Type B pancreatic cell (in vitro differentiated cells): ENCODE measurements around the gene SPAM1. TPM values are rescaled to one million over a fixed set of nuclear protein-coding genes. Genes with fewer than 3 reads are reported as not detected.

Experiments
- DNase-seq: peaks from one replicate; pipeline ENCODE4 v3.0.0; 2021; ENCODE audit warnings: mixed read lengths; ENCODE audit not compliant: unreplicated experiment; ENCODE audit errors: extremely low spot score
- H3K27ac Mint-ChIP-seq: 2 replicates; pipeline ENCODE4 v1.8.0; 2021; ENCODE audit warnings: mild to moderate bottlenecking, mixed read lengths
- H3K27me3 Mint-ChIP-seq: 2 replicates; pipeline ENCODE4 v1.8.0; 2021; ENCODE audit warnings: mixed read lengths
- H3K36me3 Mint-ChIP-seq: 2 replicates; pipeline ENCODE4 v1.8.0; 2021; ENCODE audit warnings: mixed read lengths
- H3K4me1 Mint-ChIP-seq: one replicate; pipeline ENCODE4 v1.8.0; 2021; ENCODE audit warnings: mixed read lengths; ENCODE audit not compliant: unreplicated experiment
- H3K4me3 Mint-ChIP-seq: 2 replicates; pipeline ENCODE4 v1.8.0; 2021; ENCODE audit warnings: mild to moderate bottlenecking, mixed read lengths
- H3K9me3 Mint-ChIP-seq: 2 replicates; pipeline ENCODE4 v1.8.0; 2021; ENCODE audit warnings: mixed read lengths
- total RNA-seq: library from RNA; stranded (reverse); gene quantifications from 2 replicates; pipeline ENCODE4 v1.2.1, GENCODE V29; 2021; ENCODE audit warnings: low replicate concordance
- TF ChIP-seq, protein P1 (sequence below): fragments of 200-600 bp; sonication (generic); conservative IDR thresholded peaks from 2 replicates; pipeline ENCODE4 v1.5.0; 2021; ENCODE audit warnings: antibody characterized with exemption, mild to moderate bottlenecking

Gene SPAM1
- total RNA-seq, 1 donor from 2014 or later, result not detected

GRCh38 chr7:123974326-123974908 is 49.4 kb downstream of the SPAM1 start:
- H3K27me3 Mint-ChIP-seq, result no peaks in the 10 kb centered on the region
- no peaks in the 10 kb centered on the region for H3K36me3 Mint-ChIP-seq
- H3K27ac Mint-ChIP-seq, result no peak overlapping the region
- no peak for DNase-seq
- no peaks in the 10 kb centered on the region for H3K4me1 Mint-ChIP-seq
- no peak overlapping the region for H3K4me3 Mint-ChIP-seq
- TF ChIP-seq, protein P1, sequence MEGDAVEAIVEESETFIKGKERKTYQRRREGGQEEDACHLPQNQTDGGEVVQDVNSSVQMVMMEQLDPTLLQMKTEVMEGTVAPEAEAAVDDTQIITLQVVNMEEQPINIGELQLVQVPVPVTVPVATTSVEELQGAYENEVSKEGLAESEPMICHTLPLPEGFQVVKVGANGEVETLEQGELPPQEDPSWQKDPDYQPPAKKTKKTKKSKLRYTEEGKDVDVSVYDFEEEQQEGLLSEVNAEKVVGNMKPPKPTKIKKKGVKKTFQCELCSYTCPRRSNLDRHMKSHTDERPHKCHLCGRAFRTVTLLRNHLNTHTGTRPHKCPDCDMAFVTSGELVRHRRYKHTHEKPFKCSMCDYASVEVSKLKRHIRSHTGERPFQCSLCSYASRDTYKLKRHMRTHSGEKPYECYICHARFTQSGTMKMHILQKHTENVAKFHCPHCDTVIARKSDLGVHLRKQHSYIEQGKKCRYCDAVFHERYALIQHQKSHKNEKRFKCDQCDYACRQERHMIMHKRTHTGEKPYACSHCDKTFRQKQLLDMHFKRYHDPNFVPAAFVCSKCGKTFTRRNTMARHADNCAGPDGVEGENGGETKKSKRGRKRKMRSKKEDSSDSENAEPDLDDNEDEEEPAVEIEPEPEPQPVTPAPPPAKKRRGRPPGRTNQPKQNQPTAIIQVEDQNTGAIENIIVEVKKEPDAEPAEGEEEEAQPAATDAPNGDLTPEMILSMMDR, result no peak
- no peaks in the 10 kb centered on the region for H3K9me3 Mint-ChIP-seq

DNA sequence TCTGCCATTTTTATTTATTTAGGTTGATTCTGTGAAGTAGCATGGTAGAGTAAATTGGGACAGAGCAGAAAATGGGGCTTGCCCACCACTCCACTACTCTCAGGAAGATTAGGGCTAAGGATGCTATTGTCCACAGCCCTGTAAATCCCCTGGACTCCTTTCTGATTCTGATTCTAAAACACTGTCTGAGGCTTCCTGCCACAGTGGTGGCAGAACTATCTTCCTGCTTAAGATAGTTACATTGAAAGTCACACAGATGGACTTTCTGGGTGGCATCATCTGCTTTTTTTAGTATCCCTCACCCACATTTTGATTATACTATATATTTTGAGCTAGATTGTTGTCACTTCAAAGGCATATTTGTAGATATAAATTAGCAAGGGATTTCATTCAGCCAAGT is 50.0 kb downstream of the SPAM1 start:
- TF ChIP-seq, protein P1, result no peak
- DNase-seq, result no peak
- no peak overlapping the region for H3K27ac Mint-ChIP-seq
- no peaks in the 10 kb centered on the region for H3K36me3 Mint-ChIP-seq
- no peaks in the 10 kb centered on the region for H3K4me1 Mint-ChIP-seq
- H3K9me3 Mint-ChIP-seq, result no peaks in the 10 kb centered on the region
- no peaks in the 10 kb centered on the region for H3K27me3 Mint-ChIP-seq
- H3K4me3 Mint-ChIP-seq, result no peak overlapping the region

GRCh38 chr7:123977081-123977480 is 52.0 kb downstream of the SPAM1 start:
- Mint-ChIP-seq H3K27ac (no peak overlapping the region), H3K4me1 (no peaks in the 10 kb centered on the region), H3K36me3 (no peaks in the 10 kb centered on the region), H3K4me3 (no peak overlapping the region), H3K9me3 (peaks cover 2% of the 10 kb centered on the region), H3K27me3 (no peaks in the 10 kb centered on the region)
- DNase-seq, result no peak
- TF ChIP-seq, protein P1, result no peak

DNA sequence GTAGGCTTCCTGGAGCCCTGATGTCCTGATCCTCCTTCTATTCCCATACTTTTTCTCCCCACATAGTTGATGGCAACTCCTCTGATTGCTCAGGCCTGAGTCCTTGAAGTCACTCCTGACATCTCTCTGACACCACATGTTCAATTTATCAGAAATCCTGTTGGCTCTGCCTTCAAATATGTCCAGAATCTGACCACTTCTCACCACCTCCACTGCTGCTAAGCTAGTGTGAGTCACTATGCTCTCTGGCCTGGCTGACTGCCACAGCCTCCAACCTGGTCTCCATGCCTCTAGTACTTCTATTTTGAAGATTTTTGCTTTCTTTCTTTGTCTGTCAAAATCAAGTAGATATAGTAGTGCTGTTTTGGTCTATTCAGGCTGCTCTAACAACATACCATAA is 54.8 kb downstream of the SPAM1 start:
- no peak overlapping the region for H3K27ac Mint-ChIP-seq
- TF ChIP-seq, protein P1, result no peak
- H3K36me3 Mint-ChIP-seq, result no peaks in the 10 kb centered on the region
- no peak for DNase-seq
- no peaks in the 10 kb centered on the region for H3K4me1 Mint-ChIP-seq
- no peak overlapping the region for H3K4me3 Mint-ChIP-seq
- no peaks in the 10 kb centered on the region for H3K27me3 Mint-ChIP-seq
- H3K9me3 Mint-ChIP-seq, result peaks cover 5% of the 10 kb centered on the region

DNA sequence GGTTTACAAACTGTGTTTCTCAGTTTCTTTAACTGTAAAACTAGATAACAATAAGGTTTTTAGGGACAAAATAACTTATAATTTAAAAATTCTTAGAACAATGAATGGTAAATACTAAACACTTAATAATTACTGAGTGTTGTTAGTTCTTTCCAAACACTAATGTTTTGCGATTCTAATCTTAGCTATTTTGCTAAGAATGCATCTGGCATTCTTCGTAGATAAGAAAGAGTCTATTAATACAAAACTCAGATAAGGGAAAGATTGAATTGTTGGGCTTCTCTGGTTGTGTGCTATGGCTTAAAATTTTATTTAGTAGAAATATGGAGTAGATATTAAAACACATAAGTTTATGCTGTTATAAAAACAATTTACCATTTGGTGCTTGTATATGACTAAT is 62.4 kb downstream of the SPAM1 start:
- Mint-ChIP-seq H3K9me3 (no peaks in the 10 kb centered on the region), H3K36me3 (no peaks in the 10 kb centered on the region), H3K4me3 (no peak overlapping the region), H3K27ac (no peak overlapping the region), H3K4me1 (no peaks in the 10 kb centered on the region), H3K27me3 (no peaks in the 10 kb centered on the region)
- TF ChIP-seq, protein P1, result no peak
- no peak for DNase-seq
